Fibroblast of villous mesenchyme (primary cell): ENCODE measurements around the gene EIF4ENIF1. TPM values are rescaled to one million over a fixed set of nuclear protein-coding genes. Genes with fewer than 3 reads are reported as not detected.
A peak's percentile ranks its signal among the peaks of the same experiment; 100 is the strongest.

Experiments
- DNase-seq: peaks from one replicate; pipeline ENCODE4 v3.0.0-alpha.2; 2010; ENCODE audit warnings: low read depth
- H3K4me3 ChIP-seq: 2 replicates; pipeline ENCODE4 v1.5.1; 2011; ENCODE audit warnings: low read depth, mild to moderate bottlenecking, low read length
- total RNA-seq: library from RNA; depleted of rRNA; stranded (reverse); fragments of >200 nt; gene quantifications from 2 replicates; pipeline ENCODE4 v1.2.3, GENCODE V29; 2012
- TF ChIP-seq, protein P1 (sequence below): IDR thresholded peaks from 2 replicates; pipeline ENCODE4 v1.5.1; 2012; ENCODE audit warnings: low read depth, mild to moderate bottlenecking, low read length; ENCODE audit not compliant: insufficient read depth

EIF4ENIF1 gene
- total RNA-seq, 1 donor: 25.0 TPM

GRCh38 chr22:31481129-31481528 is 8.5 kb downstream of the EIF4ENIF1 start:
- TF ChIP-seq, protein P1, sequence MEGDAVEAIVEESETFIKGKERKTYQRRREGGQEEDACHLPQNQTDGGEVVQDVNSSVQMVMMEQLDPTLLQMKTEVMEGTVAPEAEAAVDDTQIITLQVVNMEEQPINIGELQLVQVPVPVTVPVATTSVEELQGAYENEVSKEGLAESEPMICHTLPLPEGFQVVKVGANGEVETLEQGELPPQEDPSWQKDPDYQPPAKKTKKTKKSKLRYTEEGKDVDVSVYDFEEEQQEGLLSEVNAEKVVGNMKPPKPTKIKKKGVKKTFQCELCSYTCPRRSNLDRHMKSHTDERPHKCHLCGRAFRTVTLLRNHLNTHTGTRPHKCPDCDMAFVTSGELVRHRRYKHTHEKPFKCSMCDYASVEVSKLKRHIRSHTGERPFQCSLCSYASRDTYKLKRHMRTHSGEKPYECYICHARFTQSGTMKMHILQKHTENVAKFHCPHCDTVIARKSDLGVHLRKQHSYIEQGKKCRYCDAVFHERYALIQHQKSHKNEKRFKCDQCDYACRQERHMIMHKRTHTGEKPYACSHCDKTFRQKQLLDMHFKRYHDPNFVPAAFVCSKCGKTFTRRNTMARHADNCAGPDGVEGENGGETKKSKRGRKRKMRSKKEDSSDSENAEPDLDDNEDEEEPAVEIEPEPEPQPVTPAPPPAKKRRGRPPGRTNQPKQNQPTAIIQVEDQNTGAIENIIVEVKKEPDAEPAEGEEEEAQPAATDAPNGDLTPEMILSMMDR: no peak
- no peak for DNase-seq
- no peak overlapping the region for H3K4me3 ChIP-seq

DNA sequence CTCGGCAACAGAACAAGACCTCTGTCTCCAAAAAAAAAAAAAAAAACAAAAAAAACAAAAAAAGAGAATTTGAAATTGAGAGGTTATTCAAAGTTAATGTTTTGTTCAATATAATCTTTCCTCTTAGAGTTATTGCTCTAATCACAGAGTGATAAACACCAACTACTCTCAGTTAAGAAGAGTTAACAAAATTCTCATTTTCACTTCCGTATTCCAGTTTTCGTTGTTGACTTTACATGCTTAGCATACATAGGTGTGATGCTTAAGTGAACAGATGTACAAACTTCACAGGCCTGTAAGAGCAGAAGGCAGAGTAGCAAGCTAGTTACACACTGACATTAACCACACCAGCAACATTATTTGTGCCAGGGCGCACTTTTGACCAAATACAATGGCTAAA is 12.3 kb downstream of the EIF4ENIF1 start:
- TF ChIP-seq, protein P1: no peak
- H3K4me3 ChIP-seq: no peak overlapping the region
- DNase-seq: no peak

DNA sequence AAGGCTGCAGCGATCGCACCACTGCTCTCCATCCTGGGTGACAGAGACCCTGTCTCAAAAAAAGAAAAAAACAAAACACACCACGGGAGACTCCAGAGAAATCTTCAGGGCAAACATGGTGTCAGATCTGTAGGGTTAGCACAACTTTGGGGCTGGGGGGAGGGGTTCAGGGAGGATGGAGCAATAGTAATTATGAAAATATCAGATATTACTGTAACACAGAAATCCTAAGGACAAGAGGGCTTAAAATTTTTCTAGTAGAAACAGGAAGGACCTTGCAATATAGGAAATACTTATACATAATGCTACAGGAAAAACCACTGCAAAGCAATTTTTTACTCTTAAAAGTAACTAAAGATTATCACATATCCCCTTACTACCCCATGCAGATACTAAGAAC is 13.8 kb downstream of the EIF4ENIF1 start:
- H3K4me3 ChIP-seq: no peak overlapping the region
- TF ChIP-seq, protein P1: no peak
- no peak for DNase-seq

DNA sequence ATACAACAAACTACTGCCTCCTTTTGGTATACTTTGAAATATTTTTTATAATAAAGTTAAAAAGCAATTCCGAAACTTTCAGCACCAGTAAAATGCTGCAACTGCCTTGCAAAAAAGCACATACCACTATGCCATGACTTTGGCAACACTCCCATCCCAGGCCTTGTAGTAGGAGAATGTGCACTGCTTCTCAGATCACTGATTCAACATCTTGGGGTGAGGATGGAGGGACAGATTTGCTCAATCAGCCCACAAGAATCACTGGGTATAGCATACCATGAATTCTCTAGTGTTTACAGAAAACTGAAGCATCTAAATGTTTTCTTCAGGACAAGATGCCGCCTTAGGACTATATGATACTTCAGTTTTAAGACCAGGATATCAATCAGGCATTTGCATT is 14.9 kb downstream of the EIF4ENIF1 start:
- peak; percentile 67 for DNase-seq
- TF ChIP-seq, protein P1: no peak
- no peak overlapping the region for H3K4me3 ChIP-seq

DNA sequence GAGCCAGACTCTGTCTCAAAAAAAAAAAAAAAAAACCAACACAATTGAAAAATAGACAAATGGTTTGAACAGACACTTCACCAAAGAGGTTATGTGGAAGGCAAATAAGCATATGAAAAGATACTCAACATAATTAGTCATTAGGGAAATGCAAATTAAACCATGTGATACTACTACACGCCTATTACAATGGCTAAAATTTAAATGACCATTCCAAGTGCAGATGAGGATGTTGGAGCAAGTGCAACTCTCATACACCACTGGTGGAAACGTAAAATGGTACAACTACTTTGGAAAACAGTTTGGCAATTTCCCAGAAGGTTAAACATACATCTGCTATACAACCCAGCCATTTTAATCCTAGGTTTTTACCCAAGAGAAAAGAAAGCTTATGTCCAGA is 24.3 kb downstream of the EIF4ENIF1 start:
- H3K4me3 ChIP-seq: no peak overlapping the region
- no peak for DNase-seq
- TF ChIP-seq, protein P1: no peak

GRCh38 chr22:31461699-31462098 is 27.9 kb downstream of the EIF4ENIF1 start:
- TF ChIP-seq, protein P1: no peak

More at GRCh38 chr22:31461699-31462098, 27.9 kb downstream of the EIF4ENIF1 start:
- H3K4me3 ChIP-seq: no peak overlapping the region
- no peak for DNase-seq
